ENCODE data around the gene CLASP1.
"Not testable (repeated sequence)": the region's sequence is repeated elsewhere in the genome, so short reads cannot be mapped to it uniquely, and the experiment has no call there.

The CLASP1 gene

DNA sequence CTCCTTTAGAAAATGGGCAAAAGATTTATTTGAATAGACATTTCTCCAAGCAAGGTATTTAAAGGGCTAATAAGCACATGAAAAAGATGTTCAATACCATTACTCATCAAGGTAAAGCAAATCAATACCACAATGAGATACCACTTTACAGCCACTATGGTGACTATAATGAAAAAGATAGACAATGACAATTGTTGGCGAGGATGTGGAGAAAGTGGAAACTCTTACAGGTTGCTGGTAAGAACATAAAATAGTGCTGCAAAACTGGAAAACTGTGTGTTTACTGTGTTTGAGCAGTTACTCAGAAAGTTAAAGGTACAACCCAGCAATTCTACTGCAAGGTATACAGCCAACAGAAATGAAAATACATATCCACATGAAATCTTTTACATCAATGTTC lies 150.5 kb downstream of the CLASP1 start:
- no peak for DNase-seq

- no peak for DNase-seq
Measured at GRCh38 chr2:121492409-121492808, 156.9 kb downstream of the CLASP1 start.

GRCh38 chr2:121491518-121491917 lies 157.7 kb downstream of the CLASP1 start:
- DNase-seq: no peak

DNA sequence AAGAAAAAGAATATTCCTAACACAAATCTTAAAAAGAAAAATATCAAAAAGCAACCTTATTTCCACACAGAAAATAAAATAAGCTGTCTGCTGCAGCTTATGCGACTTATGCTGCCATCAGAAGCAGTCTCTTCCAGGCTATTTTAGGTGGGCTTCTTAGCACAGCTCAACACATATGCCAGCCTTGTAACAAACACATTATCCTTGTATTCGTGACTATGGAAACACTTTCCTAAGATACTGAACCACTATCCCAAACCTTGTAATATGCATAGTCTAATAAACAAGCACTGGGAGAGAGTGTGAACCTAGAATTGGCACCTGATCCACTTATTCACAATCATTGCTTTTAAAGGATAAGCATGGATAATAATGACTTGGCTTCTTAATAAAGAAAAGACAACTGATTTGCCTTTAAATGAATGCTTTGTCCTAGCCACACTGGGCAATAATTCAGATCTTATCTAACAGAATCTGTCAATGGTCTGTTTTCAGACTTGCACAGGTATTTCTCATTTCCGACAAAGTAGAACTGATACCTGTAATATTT lies 158.6 kb downstream of the CLASP1 start:
- DNase-seq: no peak

GRCh38 chr2:121489911-121490583 lies 159.2 kb downstream of the CLASP1 start:
- DNase-seq: no peak

DNA sequence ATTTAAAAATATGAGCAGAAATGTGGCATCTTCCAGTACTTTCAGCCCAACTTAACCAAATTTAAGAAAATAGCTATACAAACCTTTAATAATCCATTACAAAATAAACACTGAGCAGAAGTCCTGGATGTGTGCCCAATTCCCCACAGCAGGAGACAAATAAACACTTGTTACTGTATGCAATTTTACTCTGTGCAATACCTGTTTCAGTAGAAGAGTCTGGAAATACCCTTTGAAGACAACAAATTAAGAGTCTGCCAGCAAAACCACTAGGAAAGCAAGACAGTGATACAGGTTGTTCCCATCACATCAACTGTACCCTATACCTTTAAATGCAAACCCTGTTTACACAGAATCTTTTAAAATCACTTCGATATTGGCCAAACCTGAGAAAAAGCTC lies 160.0 kb downstream of the CLASP1 start:
- DNase-seq: no peak

DNA sequence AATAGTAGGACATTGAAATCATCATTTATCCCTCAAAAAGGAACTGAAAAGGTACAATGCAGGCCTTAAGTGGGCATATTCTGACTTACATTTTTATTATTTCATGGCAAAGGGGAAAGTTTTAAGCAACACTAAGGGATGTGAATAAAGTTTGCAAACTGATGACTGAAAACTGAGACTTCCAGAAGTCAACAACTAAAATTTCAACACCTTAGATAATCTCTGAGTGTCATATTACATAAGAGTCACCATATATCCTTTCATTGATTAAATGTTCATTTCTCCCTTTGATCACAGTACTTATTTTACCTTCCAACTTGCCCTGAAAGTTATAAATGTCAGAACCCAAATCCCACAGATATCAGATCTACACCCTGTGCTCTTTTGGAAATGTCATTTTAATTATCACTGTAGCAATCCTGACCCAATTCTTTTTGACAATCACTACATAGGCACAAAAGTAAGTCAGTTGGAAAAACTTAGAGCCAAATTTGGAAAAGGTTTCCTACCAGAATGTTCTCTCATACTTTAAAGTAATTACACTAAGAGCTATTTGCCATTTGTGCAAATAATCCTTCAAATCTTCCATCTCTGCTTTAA lies 163.0 kb downstream of the CLASP1 start:
- no peak for DNase-seq

- DNase-seq: no peak
Measured at GRCh38 chr2:121485039-121485438, 164.2 kb downstream of the CLASP1 start.

GRCh38 chr2:121483846-121484245 lies 165.4 kb downstream of the CLASP1 start:
- DNase-seq: no peak

DNA sequence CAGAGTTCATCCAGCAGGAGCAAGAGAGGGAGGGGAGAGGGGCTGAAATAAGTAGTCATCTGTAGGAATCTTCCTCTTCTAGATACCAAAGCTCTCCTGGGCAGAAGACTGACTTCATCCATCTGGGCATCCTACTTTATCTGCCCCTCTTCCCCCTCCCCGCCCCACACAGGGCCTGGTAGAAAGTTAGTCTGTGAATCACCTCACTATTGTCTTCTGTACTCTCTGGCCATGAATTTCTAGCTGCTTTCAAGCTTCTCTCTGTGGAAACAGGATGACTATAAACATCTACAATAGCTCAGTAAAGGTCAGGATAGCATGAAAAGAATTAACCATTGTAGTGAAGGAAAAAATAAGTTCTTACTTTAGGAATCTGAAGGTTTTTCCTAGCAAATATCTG lies 166.2 kb downstream of the CLASP1 start:
- DNase-seq: no peak

DNA sequence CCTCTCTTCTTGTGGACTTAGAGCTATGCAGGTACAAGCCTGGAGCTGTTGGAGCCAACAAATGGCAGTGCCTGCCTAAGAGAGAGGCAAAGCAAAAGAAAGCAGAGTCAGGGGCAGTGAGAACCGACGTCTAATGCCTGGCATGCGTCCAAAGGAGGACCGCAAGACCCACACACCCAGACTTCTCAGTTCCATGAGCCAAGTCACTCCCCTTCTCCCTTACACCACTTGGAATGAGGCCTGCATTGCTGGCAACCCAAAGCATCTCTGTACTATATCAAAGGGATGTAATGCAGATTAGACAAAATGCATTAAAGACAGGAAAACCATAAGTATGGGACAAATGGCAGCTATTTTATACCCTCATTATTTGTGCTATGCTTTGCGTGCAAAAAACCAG lies 168.4 kb downstream of the CLASP1 start:
- no peak for DNase-seq

DNA sequence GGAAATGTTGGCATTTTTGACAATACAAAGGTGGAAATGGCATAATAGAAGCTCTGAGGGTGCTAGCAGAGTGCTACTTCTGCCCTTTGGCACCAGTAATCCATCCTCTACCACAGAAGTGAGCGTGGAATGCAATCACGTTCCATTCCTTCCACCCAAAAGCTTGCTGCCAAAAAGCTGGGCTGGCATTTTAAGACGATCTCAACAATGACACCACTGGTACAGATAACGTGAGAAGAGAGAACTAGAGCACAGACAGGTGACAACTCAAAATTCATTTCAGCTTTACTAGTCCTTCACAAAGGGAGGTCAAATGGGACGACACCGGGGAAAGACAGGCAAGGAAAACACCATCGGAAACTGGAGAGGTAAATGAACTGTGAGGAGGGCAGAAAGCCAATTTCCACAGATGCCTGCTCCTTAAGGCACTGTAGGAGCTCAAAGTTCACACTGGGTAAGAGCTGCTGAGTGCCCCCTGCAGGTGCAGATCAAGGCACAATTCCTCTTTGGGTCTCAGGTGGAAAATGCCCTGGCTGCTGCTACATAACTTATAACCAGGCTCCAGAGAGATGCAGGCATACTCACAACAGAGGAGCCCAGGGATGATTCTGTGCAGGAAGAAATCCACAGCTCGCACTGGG lies 169.3 kb downstream of the CLASP1 start:
- DNase-seq: no peak

- no peak for DNase-seq
Measured at GRCh38 chr2:121478996-121479745, 170.1 kb downstream of the CLASP1 start.

DNA sequence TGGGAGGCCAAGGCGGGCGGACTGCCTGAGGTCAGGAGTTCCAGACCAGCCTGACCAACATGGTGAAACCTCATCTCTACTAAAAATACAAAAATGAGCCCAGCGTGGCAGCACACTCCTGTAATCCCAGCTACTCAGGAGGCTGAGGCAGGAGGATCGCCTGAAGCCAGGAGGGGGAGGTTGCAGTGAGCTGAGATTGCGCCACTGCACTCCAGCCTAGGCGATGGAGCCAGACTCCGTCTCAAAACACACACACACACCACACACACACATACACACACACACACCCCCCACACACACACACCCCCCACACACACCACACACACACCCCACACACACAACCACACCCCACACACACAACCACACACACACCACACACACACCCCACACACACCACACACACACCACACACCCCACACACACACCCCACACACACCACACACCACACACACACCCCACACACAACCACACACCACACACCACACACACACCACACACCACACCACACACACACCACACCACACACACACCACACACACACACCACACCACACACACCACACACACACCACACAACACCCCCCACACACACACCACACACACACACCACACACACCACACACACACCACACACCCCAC lies 170.8 kb downstream of the CLASP1 start:
- DNase-seq: not testable (repeated sequence)

- DNase-seq: no peak
Measured at GRCh38 chr2:121476684-121477083, 172.6 kb downstream of the CLASP1 start.

DNA sequence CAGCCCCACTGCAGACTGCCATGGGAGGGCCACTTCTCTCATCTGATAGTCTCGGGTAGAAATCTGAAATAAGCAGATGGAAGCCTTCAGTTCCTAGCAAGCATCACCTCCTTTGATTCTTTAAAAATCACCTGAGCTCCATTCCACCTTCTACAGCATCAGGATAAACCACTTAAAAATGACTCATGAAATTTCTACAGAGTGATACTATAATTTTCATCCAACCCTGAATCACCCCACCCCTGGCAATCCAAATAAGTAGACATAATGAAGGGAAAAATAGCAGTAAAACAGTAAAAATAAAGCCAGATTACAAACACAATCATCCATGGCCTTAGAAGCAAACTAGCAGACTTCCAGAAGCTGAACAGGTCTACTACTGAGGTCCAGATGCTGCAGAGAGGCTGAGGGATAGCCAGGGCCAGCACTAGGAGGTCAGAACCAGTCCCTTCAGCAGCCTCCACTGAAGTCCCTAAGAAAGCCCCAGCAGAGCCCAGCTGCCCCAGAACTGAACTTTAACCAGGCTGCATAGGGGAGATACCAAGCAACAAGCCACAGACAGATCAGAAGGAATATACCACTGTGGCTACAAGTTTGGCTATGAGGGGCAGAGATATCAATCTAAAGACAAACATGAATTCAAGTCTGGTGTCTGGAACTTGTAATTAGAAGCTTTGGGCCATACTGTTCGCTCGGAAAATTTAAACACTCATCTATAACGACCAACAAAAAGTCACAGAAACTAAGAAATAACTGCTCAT lies 173.3 kb downstream of the CLASP1 start:
- no peak for DNase-seq

DNA sequence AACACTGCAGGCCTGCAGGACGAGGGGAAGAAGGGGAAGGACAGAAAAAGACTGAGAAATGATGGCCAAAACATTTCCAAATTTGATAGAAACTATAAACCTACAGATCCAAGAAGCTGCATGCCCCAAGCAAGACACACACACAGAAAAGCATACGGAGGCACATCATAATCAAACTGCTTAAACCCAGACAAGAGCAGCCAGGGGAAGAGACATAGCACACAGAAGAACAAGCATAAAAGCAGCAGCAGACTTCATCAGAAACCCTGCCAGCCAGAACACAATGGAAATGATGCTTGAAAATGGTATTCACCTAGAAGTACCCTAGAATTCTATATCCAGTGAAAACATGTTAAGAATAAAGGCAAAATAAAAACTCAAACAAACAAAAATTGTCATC lies 175.8 kb downstream of the CLASP1 start:
- DNase-seq: no peak

GRCh38 chr2:121472470-121472993 lies 176.7 kb downstream of the CLASP1 start:
- no peak for DNase-seq

- no peak for DNase-seq
Measured at GRCh38 chr2:121471532-121472469, 177.5 kb downstream of the CLASP1 start.

GRCh38 chr2:121470917-121471316 lies 178.3 kb downstream of the CLASP1 start:
- DNase-seq: no peak

- no peak for DNase-seq
Measured at GRCh38 chr2:121469356-121469755, 179.9 kb downstream of the CLASP1 start.

Measured in activated CD4-positive, alpha-beta T cell treated with anti-CD3 and anti-CD28 coated beads for 4 hours (primary cell).